Adrenal gland (tissue), 12 donors: ENCODE data around the gene SEC14L3. TPM values are rescaled to one million over a fixed set of nuclear protein-coding genes. Genes with fewer than 3 reads are reported as not detected.

Experiments used
- DNase-seq, 7 donors: peaks; one replicate each; pipeline ENCODE4 v3.0.0-alpha.2; 2019 to 2020
- H3K27ac ChIP-seq, 5 donors: fragments of 200-600 bp; sonication (generic) in 4 of 5; 1 replicate in 3 of 5; 2 replicates in 2 of 5; pipeline versions ENCODE4 v1.5.1 to v1.8.0; 2016 to 2020; ENCODE audit warnings: mild to moderate bottlenecking in 1 of 5
- H3K27me3 ChIP-seq: fragments of 200-600 bp; 2 replicates; pipeline ENCODE4 v1.8.0; 2021
- H3K36me3 ChIP-seq, 2 donors: fragments of 200-600 bp; replicated peaks in 1 of 2; 1 replicate in 1 of 2; 2 replicates in 1 of 2; pipeline versions ENCODE4 v1.5.1 to v1.8.0; 2018 to 2022
- H3K4me1 ChIP-seq, 2 donors: fragments of 200-600 bp; replicated peaks in 1 of 2; 1 replicate in 1 of 2; 2 replicates in 1 of 2; pipeline versions ENCODE4 v1.5.1 to v1.8.0; 2018 to 2021
- H3K4me3 ChIP-seq, 4 donors: fragments of 200-600 bp; sonication (generic) in 3 of 4; one replicate each; pipeline ENCODE4 v1.5.1; 2016 to 2018
- H3K9me3 ChIP-seq, 3 donors: fragments of 200-600 bp; sonication (generic) in 1 of 3; replicated peaks in 1 of 3; 1 replicate in 2 of 3; 2 replicates in 1 of 3; pipeline versions ENCODE4 v1.5.1 to v1.8.0; 2016 to 2021
- CTCF ChIP-seq, 6 experiments: fragments of 450-650 bp in 4 of 6; fragments of 200-600 bp in 2 of 6; sonication (generic) in 1 of 6; IDR thresholded peaks; 1 replicate in 5 of 6; 2 replicates in 1 of 6; pipeline versions ENCODE4 v1.5.1 to v1.8.0; 2016 to 2021; ENCODE audit warnings: antibody characterized with exemption in 6 of 6, mild to moderate bottlenecking in 2 of 6, moderate library complexity in 1 of 6
- POLR2A ChIP-seq, 2 donors: fragments of 450-650 bp; IDR thresholded peaks; one replicate each; pipeline ENCODE4 v1.6.1; 2017; ENCODE audit warnings: antibody characterized with exemption in 2 of 2, mild to moderate bottlenecking in 2 of 2, moderate library complexity in 1 of 2
- WGBS, 4 donors: extraction: QIAGEN DNeasy Blood & Tissue Kit in 2 of 4; methylation state at CpG; one replicate each; pipeline versions ENCODE4 v1.1.5 to v1.1.7; 2013 to 2017; 5-methylcytosine and 5-hydroxymethylcytosine counted together
- intact Hi-C, 2 donors: fragments of 100-400 bp; cut with DNase I; formaldehyde crosslinking; loops; one replicate each; pipeline versions ENCODE4 v1.14.1 to v1.15.0; 2022 to 2023
- polyA plus RNA-seq, 3 donors: library from polyadenylated mRNA; stranded (reverse); fragments of 200-250 nt in 2 of 3; fragments of 350-450 nt in 1 of 3; fragmentation: Illumina TruSeq in 1 of 3; extraction: RNeasy Lipid Tissue Mini Kit (QIAGEN cat#74804) in 1 of 3; gene quantifications; one replicate each; pipeline ENCODE4 v1.2.3, GENCODE V29; 2013 to 2014
- total RNA-seq, 9 donors: library from RNA; depleted of rRNA in 4 of 9; stranded (reverse); fragments of >200 nt in 4 of 9; fragments of 120-200 nt in 1 of 9; fragmentation: NEBNext Ultra II Directional in 1 of 9; extraction: Animal tissue kit (Norgen Biotek cat#: 25700) in 1 of 9; gene quantifications; one replicate each; pipeline versions ENCODE4 v1.1.0 to v1.2.4, GENCODE V29; 2013 to 2023
- donor health status: healthy with polysubstance abuse.
- donor health status: Bipolar disorder and iron deficiency.
- donor health status: DM: yes; HTN: yes; CAD: no.
- donor health status: DM: no; HTN: no; CAD: no.
- donor health status: DM: no; HTN: no; CAD: no.
- donor health status: DM: yes; HTN: yes; CAD: no.

The SEC14L3 gene
- total and polyA plus RNA-seq, 12 donors = 0.27 TPM; not detected in 11

- Histone ChIP-seq H3K9me3 (no peaks in the 10 kb centered on the region), H3K36me3 (no peaks in the 10 kb centered on the region), H3K4me3 (no peak overlapping the region), H3K27me3 (peaks cover 5% of the 10 kb centered on the region), H3K27ac (no peak overlapping the region), H3K4me1 (no peaks in the 10 kb centered on the region)
- intact Hi-C loops = no loop called here
- 53 to 92% (median 83%) methylated on average over 5 of the region's 5 CpGs for WGBS, 4 donors
- no peak for DNase-seq
- TF ChIP-seq POLR2A (IDR thresholded peaks at IDR 0.05) = no peak
- TF ChIP-seq CTCF (IDR thresholded peaks at IDR 0.05) = no peak
Observed at GRCh38 chr22:30508216-30508615, 36.4 kb upstream of the SEC14L3 start.

- H3K27ac ChIP-seq = no peak overlapping the region
- H3K4me3 ChIP-seq = no peak overlapping the region
- H3K36me3 ChIP-seq = no peaks in the 10 kb centered on the region
- H3K4me1 ChIP-seq = no peaks in the 10 kb centered on the region
- WGBS, 4 donors = 74 to 86% (median 78%) methylated on average over 4 of the region's 4 CpGs
- intact Hi-C loops = no loop called here
- H3K27me3 ChIP-seq = peaks cover 5% of the 10 kb centered on the region
- DNase-seq = no peak
- no peaks in the 10 kb centered on the region for H3K9me3 ChIP-seq
- TF ChIP-seq CTCF (IDR thresholded peaks at IDR 0.05) (no peak), POLR2A (IDR thresholded peaks at IDR 0.05) (no peak)
Observed at GRCh38 chr22:30507670-30508069, 35.9 kb upstream of the SEC14L3 start.

DNA sequence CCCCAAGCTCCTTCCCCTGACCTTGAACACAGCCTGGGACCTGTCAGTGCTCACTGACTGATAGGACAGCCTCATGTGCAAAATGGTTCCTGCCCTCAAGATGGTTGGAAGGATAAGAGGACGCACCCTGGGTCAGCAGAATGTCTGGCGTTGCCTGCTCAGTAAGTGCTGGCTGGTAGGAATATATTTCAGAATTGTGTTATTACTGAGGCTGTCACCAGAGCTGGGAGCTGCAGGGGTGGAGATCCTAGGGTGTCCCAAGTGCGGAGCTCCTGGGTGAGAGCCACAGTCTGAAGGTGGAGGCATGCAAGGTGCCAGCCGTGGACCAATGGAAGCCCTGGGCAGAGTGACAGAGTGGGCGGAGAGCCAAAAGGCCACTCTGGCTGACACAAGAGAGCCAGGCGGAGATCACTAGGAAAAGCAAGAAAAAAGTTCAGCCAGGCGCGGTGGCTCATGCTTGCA lies 34.7 kb upstream of the SEC14L3 start:
- Histone ChIP-seq H3K4me3 (no peak overlapping the region), H3K9me3 (no peaks in the 10 kb centered on the region), H3K36me3 (no peaks in the 10 kb centered on the region), H3K27ac (no peak overlapping the region), H3K27me3 (peaks cover 5% of the 10 kb centered on the region), H3K4me1 (no peaks in the 10 kb centered on the region)
- TF ChIP-seq CTCF (IDR thresholded peaks at IDR 0.05) (no peak), POLR2A (IDR thresholded peaks at IDR 0.05) (no peak)
- peak in 4 of 7 donors; percentile 14 to 58 (median 28) for DNase-seq
- intact Hi-C loops = no loop called here
- WGBS, 4 donors = 75 to 87% (median 80%) methylated on average over 7 to 8 of the region's 8 CpGs

- peaks cover 5% of the 10 kb centered on the region for H3K27me3 ChIP-seq
- TF ChIP-seq POLR2A (IDR thresholded peaks at IDR 0.05) = no peak
- no peak for TF ChIP-seq CTCF (IDR thresholded peaks at IDR 0.05)
- no peaks in the 10 kb centered on the region for H3K9me3 ChIP-seq
- DNase-seq = no peak
- no peaks in the 10 kb centered on the region for H3K4me1 ChIP-seq
- intact Hi-C loops = no loop called here
- no peaks in the 10 kb centered on the region for H3K36me3 ChIP-seq
- no peak overlapping the region for H3K4me3 ChIP-seq
- WGBS, 4 donors = 80 to 84% (median 81%) methylated on average over 7 to 12 of the region's 12 CpGs
- no peak overlapping the region for H3K27ac ChIP-seq
Observed at GRCh38 chr22:30503551-30503950, 31.7 kb upstream of the SEC14L3 start.
